Upper lobe of left lung (tissue), 6 donors: ENCODE measurements around the gene TP63. TPM values are rescaled to one million over a fixed set of nuclear protein-coding genes. Genes with fewer than 3 reads are reported as not detected.

Experiments
- ATAC-seq, 2 donors: fragments of 200-7000 bp; cut with Tn5 transposase; one replicate each; pipeline ENCODE4 v1.9.1; 2022; ENCODE audit warnings: mild to moderate bottlenecking in 2 of 2, moderate library complexity in 2 of 2; ENCODE audit not compliant: low FRiP score in 2 of 2
- DNase-seq, 2 donors: peaks; one replicate each; pipeline ENCODE4 v3.0.0-alpha.2; 2019 to 2020
- H3K27ac ChIP-seq, 4 donors: fragments of 200-600 bp; sonication (generic); one replicate each; pipeline ENCODE4 v1.5.1; 2016 to 2019
- H3K27me3 ChIP-seq, 4 donors: fragments of 200-600 bp; sonication (generic); one replicate each; pipeline ENCODE4 v1.5.1; 2017 to 2019
- H3K36me3 ChIP-seq, 4 donors: fragments of 200-600 bp; sonication (generic); one replicate each; pipeline ENCODE4 v1.5.1; 2016 to 2019
- H3K4me1 ChIP-seq, 4 donors: fragments of 200-600 bp; sonication (generic); one replicate each; pipeline ENCODE4 v1.5.1; 2018 to 2019
- H3K4me3 ChIP-seq, 4 donors: fragments of 200-600 bp; sonication (generic); one replicate each; pipeline ENCODE4 v1.5.1; 2017 to 2019; ENCODE audit warnings: mild to moderate bottlenecking in 2 of 4, moderate library complexity in 1 of 4
- H3K9me3 ChIP-seq, 4 donors: fragments of 200-600 bp; sonication (generic); one replicate each; pipeline ENCODE4 v1.5.1; 2018 to 2019
- EP300 ChIP-seq, 4 donors: sonication (generic); formaldehyde crosslinking; IDR thresholded peaks; one replicate each; pipeline ENCODE4 v1.5.1; 2017; ENCODE audit warnings: antibody characterized with exemption in 4 of 4, control low read depth in 2 of 4
- POLR2A ChIP-seq, 4 donors: fragments of 450-650 bp; IDR thresholded peaks; one replicate each; pipeline ENCODE4 v1.5.1; 2016 to 2017; ENCODE audit warnings: antibody characterized with exemption in 4 of 4, mild to moderate bottlenecking in 2 of 4
- POLR2AphosphoS5 ChIP-seq, 2 donors: sonication (generic); formaldehyde crosslinking; IDR thresholded peaks; one replicate each; pipeline ENCODE4 v1.5.1; 2017; ENCODE audit warnings: antibody characterized with exemption in 2 of 2
- WGBS, 2 donors: methylation state at CpG; one replicate each; pipeline ENCODE4 v1.1.5; 2017 to 2018; 5-methylcytosine and 5-hydroxymethylcytosine counted together
- total RNA-seq, 6 donors: library from RNA; depleted of rRNA in 4 of 6; stranded (reverse); fragments of >200 nt in 4 of 6; gene quantifications; one replicate each; pipeline versions ENCODE4 v1.1.0 to v1.2.1, GENCODE V29; 2016 to 2021
- TF ChIP-seq, protein P1 (sequence below), 6 experiments: fragments of 450-650 bp in 4 of 6; fragments of 200-600 bp in 2 of 6; sonication (generic) in 2 of 6; IDR thresholded peaks; one replicate each; pipeline ENCODE4 v1.5.1; 2016 to 2019; ENCODE audit warnings: antibody characterized with exemption in 6 of 6
- donor health status: DM: no; HTN: no; CAD: no; lungs with moderate emphysema.
- donor health status: DM: no; HTN: yes; CAD: no; lungs with severe emphysema.

Gene TP63
- total RNA-seq, 6 donors from 2014 or later = 1.0 to 8.8 (median 2.8) TPM

DNA sequence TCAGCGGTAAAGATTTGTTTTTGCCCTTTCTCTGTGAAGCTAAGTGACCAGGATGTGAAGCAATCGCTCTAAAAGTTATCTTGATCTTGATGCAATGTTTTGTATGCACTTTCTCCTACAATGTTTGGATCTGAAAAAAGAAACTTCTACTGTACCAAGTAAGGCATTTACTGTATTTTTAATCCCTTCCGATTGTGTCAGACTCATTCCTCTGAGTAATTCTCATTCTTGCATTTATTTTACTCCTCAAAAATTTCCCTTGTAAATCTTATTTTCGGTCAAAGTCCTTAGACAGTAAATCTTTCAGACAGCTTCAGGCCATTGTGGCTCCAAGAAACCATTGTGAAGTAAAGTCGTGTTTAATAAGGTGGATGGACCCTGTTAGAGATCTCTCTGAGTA lies 141.9 kb downstream of the TP63 start:
- Histone ChIP-seq H3K9me3 (no peaks in the 10 kb centered on the region), H3K4me1 (no peaks in the 10 kb centered on the region), H3K27ac (no peak overlapping the region), H3K4me3 (no peak overlapping the region), H3K27me3 (no peaks in the 10 kb centered on the region), H3K36me3 (no peaks in the 10 kb centered on the region)
- TF ChIP-seq, protein P1, sequence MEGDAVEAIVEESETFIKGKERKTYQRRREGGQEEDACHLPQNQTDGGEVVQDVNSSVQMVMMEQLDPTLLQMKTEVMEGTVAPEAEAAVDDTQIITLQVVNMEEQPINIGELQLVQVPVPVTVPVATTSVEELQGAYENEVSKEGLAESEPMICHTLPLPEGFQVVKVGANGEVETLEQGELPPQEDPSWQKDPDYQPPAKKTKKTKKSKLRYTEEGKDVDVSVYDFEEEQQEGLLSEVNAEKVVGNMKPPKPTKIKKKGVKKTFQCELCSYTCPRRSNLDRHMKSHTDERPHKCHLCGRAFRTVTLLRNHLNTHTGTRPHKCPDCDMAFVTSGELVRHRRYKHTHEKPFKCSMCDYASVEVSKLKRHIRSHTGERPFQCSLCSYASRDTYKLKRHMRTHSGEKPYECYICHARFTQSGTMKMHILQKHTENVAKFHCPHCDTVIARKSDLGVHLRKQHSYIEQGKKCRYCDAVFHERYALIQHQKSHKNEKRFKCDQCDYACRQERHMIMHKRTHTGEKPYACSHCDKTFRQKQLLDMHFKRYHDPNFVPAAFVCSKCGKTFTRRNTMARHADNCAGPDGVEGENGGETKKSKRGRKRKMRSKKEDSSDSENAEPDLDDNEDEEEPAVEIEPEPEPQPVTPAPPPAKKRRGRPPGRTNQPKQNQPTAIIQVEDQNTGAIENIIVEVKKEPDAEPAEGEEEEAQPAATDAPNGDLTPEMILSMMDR (IDR thresholded peaks at IDR 0.05) = no peak
- no peak for TF ChIP-seq POLR2A (IDR thresholded peaks at IDR 0.05)
- no peak for TF ChIP-seq POLR2AphosphoS5 (IDR thresholded peaks at IDR 0.05)
- TF ChIP-seq EP300 (IDR thresholded peaks at IDR 0.05) = no peak
- DNase-seq (no peak), ATAC-seq (no peak)
- 50 to 51% methylated on average over 5 of the region's 5 CpGs for WGBS, 2 donors

DNA sequence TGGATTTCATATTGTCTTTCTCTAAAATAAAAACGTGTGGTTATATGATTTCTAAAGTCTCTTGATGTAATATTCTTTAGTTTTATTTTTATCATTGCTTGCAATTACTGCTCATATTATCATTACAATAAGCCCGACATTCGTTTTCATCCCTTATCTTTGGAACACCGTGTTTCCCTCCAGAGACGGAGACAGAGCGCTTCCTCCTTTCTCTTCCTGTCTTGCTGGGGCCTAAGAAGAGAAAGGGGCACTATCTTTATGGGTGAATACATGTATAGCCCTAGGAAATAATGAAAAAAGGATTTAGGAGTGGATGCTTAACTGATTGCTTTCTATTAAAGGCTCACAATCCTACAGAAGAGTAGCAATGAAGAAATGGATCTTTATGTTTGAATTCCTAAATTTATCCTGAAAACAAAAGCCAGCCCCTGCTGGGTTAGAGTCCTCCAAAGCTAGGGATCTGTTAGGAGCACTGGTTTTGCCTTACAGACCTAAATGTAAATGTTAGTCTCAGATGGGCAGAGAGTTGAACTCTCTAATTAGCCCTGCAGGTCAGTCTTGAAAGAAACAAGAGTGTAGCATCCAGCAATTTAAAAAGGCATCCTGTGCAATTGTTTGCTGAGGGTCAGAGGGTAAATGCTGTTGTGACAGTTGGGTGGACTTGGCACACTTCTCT lies 145.1 kb downstream of the TP63 start:
- DNase-seq (no peak), ATAC-seq (no peak)
- 36 to 38% methylated on average over 6 of the region's 6 CpGs for WGBS, 2 donors
- Histone ChIP-seq H3K9me3 (no peaks in the 10 kb centered on the region), H3K27me3 (no peaks in the 10 kb centered on the region), H3K4me3 (no peak overlapping the region), H3K27ac (no peak overlapping the region), H3K4me1 (no peaks in the 10 kb centered on the region), H3K36me3 (no peaks in the 10 kb centered on the region)
- TF ChIP-seq, protein P1 (IDR thresholded peaks at IDR 0.05) = no peak
- TF ChIP-seq POLR2A (IDR thresholded peaks at IDR 0.05) = no peak
- no peak for TF ChIP-seq EP300 (IDR thresholded peaks at IDR 0.05)
- TF ChIP-seq POLR2AphosphoS5 (IDR thresholded peaks at IDR 0.05) = no peak

DNA sequence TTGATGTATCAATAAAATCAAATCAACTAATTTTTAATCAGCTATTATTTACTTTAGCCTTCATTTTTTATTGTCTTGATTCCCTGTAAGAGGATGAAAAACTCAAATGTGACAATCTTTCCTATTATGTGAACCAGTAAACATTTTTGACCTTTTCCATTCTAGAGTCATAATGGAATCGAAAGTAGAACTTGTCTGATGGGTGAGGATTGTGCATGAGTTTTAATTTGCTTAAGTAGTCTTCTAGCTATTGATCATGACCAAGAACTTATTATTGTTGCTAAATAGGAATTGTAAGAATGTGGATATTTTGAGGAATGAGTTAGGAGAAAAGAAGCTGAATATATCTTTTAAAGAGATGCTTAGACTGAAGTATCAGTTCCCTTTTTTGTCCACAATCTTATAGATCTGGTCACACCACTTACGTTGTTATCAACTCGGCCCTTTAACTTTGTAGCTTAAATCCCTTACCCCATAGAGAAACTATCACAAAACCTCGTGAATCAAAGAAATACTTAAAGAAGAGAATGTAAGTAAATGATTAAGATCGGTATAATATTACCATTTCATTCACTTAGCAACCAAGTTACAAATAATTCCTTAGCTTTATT lies 147.3 kb downstream of the TP63 start:
- no peaks in the 10 kb centered on the region for H3K36me3 ChIP-seq
- ATAC-seq (no peak), DNase-seq (no peak)
- no peaks in the 10 kb centered on the region for H3K9me3 ChIP-seq
- H3K4me3 ChIP-seq = no peak overlapping the region
- TF ChIP-seq, protein P1 (IDR thresholded peaks at IDR 0.05) = no peak
- no peak for TF ChIP-seq POLR2AphosphoS5 (IDR thresholded peaks at IDR 0.05)
- TF ChIP-seq EP300 (IDR thresholded peaks at IDR 0.05) = no peak
- no peak for TF ChIP-seq POLR2A (IDR thresholded peaks at IDR 0.05)
- no peaks in the 10 kb centered on the region for H3K4me1 ChIP-seq
- H3K27me3 ChIP-seq = no peaks in the 10 kb centered on the region
- WGBS, 2 donors = 85 to 89% methylated on average over 5 of the region's 5 CpGs
- no peak overlapping the region for H3K27ac ChIP-seq

DNA sequence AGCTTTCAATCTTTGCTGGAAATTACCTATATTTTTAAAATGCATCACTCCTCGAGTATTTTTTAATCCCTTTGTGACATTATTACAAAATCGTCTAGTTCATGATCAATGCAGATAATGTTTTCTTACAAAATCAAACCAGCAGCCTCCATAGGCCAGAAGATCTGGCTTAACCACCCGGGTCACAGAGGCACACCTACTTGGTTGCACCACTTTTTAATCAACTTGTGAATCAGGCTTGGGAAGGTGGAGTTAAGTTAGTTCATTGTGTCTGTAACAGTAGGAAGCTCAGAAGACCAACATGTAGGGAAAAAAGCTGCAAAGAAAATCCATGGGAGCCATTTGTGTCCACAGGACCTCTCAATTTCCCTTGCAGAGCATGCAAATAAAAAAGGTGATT lies 148.0 kb downstream of the TP63 start:
- Histone ChIP-seq H3K27ac (no peak overlapping the region), H3K4me3 (no peak overlapping the region), H3K27me3 (no peaks in the 10 kb centered on the region), H3K9me3 (no peaks in the 10 kb centered on the region), H3K36me3 (no peaks in the 10 kb centered on the region), H3K4me1 (no peaks in the 10 kb centered on the region)
- ATAC-seq = no peak
- no peak for DNase-seq
- TF ChIP-seq POLR2A (IDR thresholded peaks at IDR 0.05) = no peak
- 84 to 85% methylated on average over 3 of the region's 3 CpGs for WGBS, 2 donors

DNA sequence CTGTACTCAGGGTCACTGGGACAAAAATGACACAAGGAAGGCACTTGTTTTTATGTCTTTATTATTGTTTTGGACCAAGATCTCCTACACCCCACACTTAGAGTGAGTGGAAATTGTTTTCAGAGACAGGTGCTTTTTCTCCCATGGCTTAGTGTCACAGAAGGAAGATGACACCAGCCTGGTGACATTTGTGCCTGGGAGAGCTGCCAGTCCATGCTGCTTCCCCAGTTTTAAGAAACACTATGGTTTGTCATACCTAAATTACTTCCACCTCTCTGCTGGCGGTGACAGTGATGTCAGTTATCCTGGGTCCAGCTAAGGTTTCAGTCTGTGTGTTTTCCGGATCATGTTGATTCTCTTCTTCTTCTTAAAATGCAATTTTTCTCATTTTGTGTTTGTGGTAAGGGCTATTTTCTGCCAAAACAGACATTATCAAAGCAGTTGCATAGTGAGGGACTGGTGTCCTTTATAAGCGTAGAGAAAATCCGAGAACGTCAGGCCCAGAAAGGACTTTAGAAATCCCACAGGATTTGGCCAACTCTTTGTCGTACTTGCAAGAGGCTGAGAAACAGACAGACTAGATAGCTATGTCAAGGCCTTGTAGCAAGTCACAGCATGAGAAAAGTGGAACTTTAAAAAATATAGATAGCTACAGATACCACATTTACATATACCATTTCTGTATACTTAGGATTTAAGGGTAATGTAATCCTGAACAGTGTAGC lies 149.5 kb downstream of the TP63 start:
- no peaks in the 10 kb centered on the region for H3K9me3 ChIP-seq
- no peaks in the 10 kb centered on the region for H3K27me3 ChIP-seq
- TF ChIP-seq POLR2A (IDR thresholded peaks at IDR 0.05) = no peak
- TF ChIP-seq, protein P1 (IDR thresholded peaks at IDR 0.05) = no peak
- TF ChIP-seq POLR2AphosphoS5 (IDR thresholded peaks at IDR 0.05) = no peak
- TF ChIP-seq EP300 (IDR thresholded peaks at IDR 0.05) = no peak
- no peaks in the 10 kb centered on the region for H3K4me1 ChIP-seq
- H3K36me3 ChIP-seq = no peaks in the 10 kb centered on the region
- ATAC-seq = no peak
- H3K4me3 ChIP-seq = no peak overlapping the region
- H3K27ac ChIP-seq = no peak overlapping the region
- no peak for DNase-seq
- WGBS, 2 donors = 79 to 83% methylated on average over 6 of the region's 6 CpGs
